Measurements from ENCODE around the gene MUC4. TPM values are rescaled to one million over a fixed set of nuclear protein-coding genes. Genes with fewer than 3 reads are reported as not detected.

MUC4 gene
- total RNA-seq, 2 experiments from 2014 or later, result 0.09 to 0.14 TPM

- Mint-ChIP-seq H3K27ac (no peak overlapping the region), H3K27me3 (no peaks in the 10 kb centered on the region), H3K4me3 (no peak overlapping the region), H3K9me3 (ENCODE audit: low read depth) (no peaks in the 10 kb centered on the region), H3K4me1 (no peaks in the 10 kb centered on the region), H3K36me3 (ENCODE audit: low read depth) (peaks cover 13% of the 10 kb centered on the region)
- POLR2A ChIA-PET, result no interaction called here
- intact Hi-C loops (cut with DNase I, micrococcal nuclease), result no loop called here
- CTCF ChIA-PET, result interaction anchor here (0.7 kb wide), 1 partner anchor 236 kb away, joined by 3 read pairs; no protein-coding TSS in a partner anchor
- DNase-seq (no peak), ATAC-seq (no peak)
Observed at GRCh38 chr3:195698325-195698646, 113.4 kb downstream of the MUC4 start.

DNA sequence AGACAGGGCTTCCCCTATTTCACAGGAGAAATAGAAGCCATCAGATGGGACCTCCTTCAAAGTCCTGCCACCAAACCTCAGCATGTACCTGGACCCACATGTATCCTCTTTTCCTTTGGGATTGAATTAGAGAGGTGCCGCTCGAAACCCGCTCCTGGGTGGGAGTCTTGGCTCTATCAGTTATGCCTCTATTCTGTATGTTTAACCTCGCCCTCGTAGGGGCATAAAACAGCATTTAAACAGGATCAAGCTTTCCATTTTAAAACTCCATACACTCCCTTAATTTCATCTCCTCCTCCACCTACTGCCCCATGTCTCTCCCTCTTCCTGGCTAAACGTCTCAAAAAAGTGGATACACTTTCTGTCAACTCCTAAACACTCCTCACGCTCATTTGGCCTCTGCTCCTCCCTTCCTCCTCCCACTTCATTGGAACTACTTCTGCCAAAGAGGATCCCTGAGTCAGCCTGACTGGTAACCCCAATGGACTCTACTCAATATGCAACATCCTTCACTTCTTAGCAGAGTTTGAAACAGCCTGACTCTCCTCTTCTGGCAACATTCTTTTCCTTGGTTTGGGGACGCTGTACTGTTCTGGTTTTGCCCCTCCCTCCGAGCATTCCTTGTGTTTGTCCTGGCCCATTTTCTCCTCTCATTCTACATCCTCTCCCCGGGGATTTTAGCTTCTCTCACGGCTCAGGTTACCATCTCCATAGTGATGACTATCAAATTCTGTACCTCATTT, 114.0 kb downstream of the MUC4 start:
- Mint-ChIP-seq H3K36me3 (ENCODE audit: low read depth) (peaks cover 16% of the 10 kb centered on the region), H3K4me3 (no peak overlapping the region), H3K4me1 (no peaks in the 10 kb centered on the region), H3K27ac (no peak overlapping the region), H3K27me3 (no peaks in the 10 kb centered on the region), H3K9me3 (ENCODE audit: low read depth) (no peaks in the 10 kb centered on the region)
- DNase-seq, result no peak
- no peak for ATAC-seq
- ChIA-PET POLR2A (no interaction called here), CTCF (no interaction called here)
- intact Hi-C loops (cut with DNase I, micrococcal nuclease), result no loop called here

Small RNA genes within 50 kb of the gene (microRNA-seq; reads per million reads assigned to microRNA genes)
- 1.1 reads per million for gene MIR570 (ENCODE audit: borderline replicate concordance)

Other genes starting within 250 kb of the MUC4 start
- gene APOD, start 228.0 kb downstream of the MUC4 start, total RNA-seq, result not detected
- under 1 TPM; 0.30 to 0.54 TPM for gene MUC20, start 91.0 kb downstream of the MUC4 start, total RNA-seq
- 10 to 100 TPM; 49.9 to 54.2 TPM for gene TNK2, start 96.6 kb upstream of the MUC4 start, total RNA-seq

Measured in activated CD4-positive, alpha-beta T cell treated with anti-CD3 and anti-CD28 coated beads for 36 hours (primary cell).